ENCODE results near the gene P2RX2. TPM values are rescaled to one million over a fixed set of nuclear protein-coding genes. Genes with fewer than 3 reads are reported as not detected.

Gene P2RX2
- total RNA-seq, 1 donor = not detected

GRCh38 chr12:132669166-132669879 lies 50.7 kb downstream of the P2RX2 start:
- Histone ChIP-seq H3K9me3 (ENCODE audit: low read depth, low read length) (no peaks in the 10 kb centered on the region), H3K4me3 (ENCODE audit: insufficient read depth, low read length) (no peak overlapping the region), H3K27me3 (ENCODE audit: insufficient read depth, low read length) (no peaks in the 10 kb centered on the region), H3K36me3 (ENCODE audit: insufficient read depth, low read length) (peaks cover 38% of the 10 kb centered on the region), H3K4me2 (ENCODE audit: insufficient read depth, low read length) (no peak overlapping the region), H4K20me1 (ENCODE audit: insufficient read depth, low read length) (no peaks in the 10 kb centered on the region), H2AFZ (ENCODE audit: low read length) (no peak overlapping the region), H3K4me1 (ENCODE audit: insufficient read depth, low read length) (no peaks in the 10 kb centered on the region), H3K79me2 (ENCODE audit: insufficient read depth, low read length) (no peaks in the 10 kb centered on the region), H3K27ac (ENCODE audit: low read depth, low read length) (no peak overlapping the region)
- DNase-seq (ENCODE audit: insufficient read length, low spot score, missing footprints) = no peak
- TF ChIP-seq CTCF (IDR thresholded peaks at IDR 0.05; ENCODE audit: extremely low read depth, low read depth, low read length) = no peak

Small RNAs within 50 kb of the gene (small RNA-seq; reads per million reads assigned to genes)
- gene MIR6763 = not detected

Other genes starting within 250 kb of the P2RX2 start
- 2.7 and 12.3 TPM in 2 replicates for gene FBRSL1, start 128.6 kb upstream of the P2RX2 start, total RNA-seq
- not detected in 2 replicates for gene LRCOL1, start 8.2 kb upstream of the P2RX2 start, total RNA-seq
- 15.2 and 22.1 TPM in 2 replicates for gene POLE, start 68.6 kb downstream of the P2RX2 start, total RNA-seq
- 10.1 and 10.6 TPM in 2 replicates for gene PXMP2, start 68.8 kb downstream of the P2RX2 start, total RNA-seq
- gene PGAM5, start 92.1 kb downstream of the P2RX2 start, total RNA-seq = 20.9 and 24.6 TPM in 2 replicates
- 79.9 and 86.1 TPM in 2 replicates for gene ANKLE2, start 143.1 kb downstream of the P2RX2 start, total RNA-seq
- gene GOLGA3, start 210.1 kb downstream of the P2RX2 start, total RNA-seq = 102 and 127 TPM in 2 replicates

Measured in osteoblast (primary cell).